AG04450 (cell line): ENCODE measurements around the gene CWC15. TPM values are rescaled to one million over a fixed set of nuclear protein-coding genes. Genes with fewer than 3 reads are reported as not detected.

Source experiments
- CTCF ChIA-PET: fragments of 300-600, 350-600 bp; formaldehyde crosslinking; extraction: SDS; loops from one replicate; lab custom pipeline; 2022; ENCODE audit warnings: antibody characterized with exemption, inconsistent platforms; lab: Charles Lee
- POLR2A ChIA-PET: fragments of 350-600 bp; formaldehyde crosslinking; extraction: SDS; loops from one replicate; lab custom pipeline; 2021; ENCODE audit warnings: antibody characterized with exemption, inconsistent platforms; lab: Yijun Ruan, JAX
- DNase-seq: peaks from one replicate; pipeline ENCODE4 v3.0.0-alpha.2; 2011; ENCODE audit warnings: low read depth, low spot score
- H3K27ac ChIP-seq: one replicate; pipeline ENCODE4 v1.5.1; 2012; ENCODE audit warnings: low read depth, low read length, control low read depth
- H3K27me3 ChIP-seq: one replicate; pipeline ENCODE4 v1.6.0; 2012; ENCODE audit warnings: low read length; ENCODE audit not compliant: control insufficient read depth, insufficient read depth
- H3K4me3 ChIP-seq: 2 replicates; pipeline ENCODE4 v1.5.1; 2011; ENCODE audit warnings: mild to moderate bottlenecking, low read depth, low read length, control low read depth
- H3K9me3 ChIP-seq: 2 replicates; pipeline ENCODE4 v1.5.1; 2012; ENCODE audit warnings: low read length; ENCODE audit not compliant: control insufficient read depth, insufficient read depth
- CTCF ChIP-seq: IDR thresholded peaks from 2 replicates; pipeline ENCODE4 v1.5.1; 2011; ENCODE audit warnings: low read depth, low read length, control low read depth, inconsistent platforms
- polyA plus RNA-seq: library from polyadenylated mRNA; depleted of rRNA; stranded (reverse); fragments of >200 nt; gene quantifications from 2 replicates; pipeline ENCODE4 v1.2.3, GENCODE V29; 2011

Gene CWC15
- polyA plus RNA-seq, 1 experiment, result 61.9 TPM

GRCh38 chr11:95005642-95006041 lies 32.3 kb upstream of the CWC15 start:
- no peak for TF ChIP-seq CTCF
- POLR2A ChIA-PET, result no interaction called here

GRCh38 chr11:95003716-95004115 lies 30.4 kb upstream of the CWC15 start:
- ChIA-PET CTCF (interaction anchor here (1.4 kb wide), 1 partner anchor 380 kb away, joined by 3 read pairs; no protein-coding TSS in a partner anchor), POLR2A (no interaction called here)
- Histone ChIP-seq H3K27me3 (no peaks in the 10 kb centered on the region), H3K4me3 (no peak overlapping the region), H3K9me3 (no peaks in the 10 kb centered on the region), H3K27ac (no peak overlapping the region)
- TF ChIP-seq CTCF, result no peak
- DNase-seq, result no peak

More at GRCh38 chr11:95005642-95006041, 32.3 kb upstream of the CWC15 start:
- no peak overlapping the region for H3K4me3 ChIP-seq
- H3K27me3 ChIP-seq, result no peaks in the 10 kb centered on the region
- CTCF ChIA-PET, result no interaction called here
- DNase-seq, result no peak
- no peak overlapping the region for H3K27ac ChIP-seq
- no peaks in the 10 kb centered on the region for H3K9me3 ChIP-seq

GRCh38 chr11:94998285-94998684 lies 24.9 kb upstream of the CWC15 start:
- POLR2A ChIA-PET, result no interaction called here
- Histone ChIP-seq H3K4me3 (no peak overlapping the region), H3K9me3 (no peaks in the 10 kb centered on the region), H3K27me3 (no peaks in the 10 kb centered on the region), H3K27ac (no peak overlapping the region)
- no peak for TF ChIP-seq CTCF
- CTCF ChIA-PET, result no interaction called here
- no peak for DNase-seq

- TF ChIP-seq CTCF, result no peak
- DNase-seq, result no peak
- Histone ChIP-seq H3K27ac (no peak overlapping the region), H3K9me3 (no peaks in the 10 kb centered on the region), H3K4me3 (no peak overlapping the region), H3K27me3 (no peaks in the 10 kb centered on the region)
- POLR2A ChIA-PET, result no interaction called here
- CTCF ChIA-PET, result no interaction called here
These were observed 24.1 kb upstream of the CWC15 start for GRCh38 chr11:94997437-94997836.

GRCh38 chr11:94993400-94993943 lies 20.1 kb upstream of the CWC15 start:
- H3K27ac ChIP-seq, result no peak overlapping the region
- no peak for TF ChIP-seq CTCF
- ChIA-PET POLR2A (no interaction called here), CTCF (no interaction called here)
- H3K27me3 ChIP-seq, result no peaks in the 10 kb centered on the region
- no peak for DNase-seq
- no peaks in the 10 kb centered on the region for H3K9me3 ChIP-seq
- H3K4me3 ChIP-seq, result no peak overlapping the region
